Pancreas (tissue), 10 donors: ENCODE data around the gene PRDM15. TPM values are rescaled to one million over a fixed set of nuclear protein-coding genes. Genes with fewer than 3 reads are reported as not detected.

Source experiments
- ATAC-seq, 4 donors: fragments of 200-7000 bp; cut with Tn5 transposase; one replicate each; pipeline versions ENCODE4 v1.8.0 to v1.9.1; 2020; ENCODE audit warnings: mild to moderate bottlenecking in 4 of 4, moderate library complexity in 4 of 4
- DNase-seq, 6 donors: peaks; one replicate each; pipeline ENCODE4 v3.0.0-alpha.2; 2020
- FAIRE-seq: peaks from 2 replicates; lab custom pipeline; 2012; peaks lifted over from hg19 to GRCh38; lab: Jason Lieb, UNC
- H3K27ac ChIP-seq, 4 donors: fragments of 200-600 bp; sonication (generic); 1 replicate in 3 of 4; 2 replicates in 1 of 4; pipeline versions ENCODE4 v1.5.0 to v1.8.0; 2020
- H3K27me3 ChIP-seq, 4 donors: fragments of 200-600 bp; one replicate each; pipeline ENCODE4 v1.8.0; 2021
- H3K36me3 ChIP-seq, 3 donors: fragments of 200-600 bp; sonication (generic) in 1 of 3; one replicate each; pipeline versions ENCODE4 v1.5.0 to v1.8.0; 2020 to 2021
- H3K4me1 ChIP-seq, 3 donors: fragments of 200-600 bp; one replicate each; pipeline ENCODE4 v1.8.0; 2021
- H3K4me3 ChIP-seq, 4 donors: fragments of 200-600 bp; sonication (generic) in 2 of 4; one replicate each; pipeline versions ENCODE4 v1.5.0 to v1.8.0; 2020 to 2021
- H3K9me3 ChIP-seq, 4 donors: fragments of 200-600 bp; one replicate each; pipeline ENCODE4 v1.8.0; 2021
- CTCF ChIP-seq, 4 donors: fragments of 200-600 bp; sonication (generic) in 3 of 4; IDR thresholded peaks; one replicate each; pipeline versions ENCODE4 v1.5.0 to v1.8.0; 2021; ENCODE audit warnings: antibody characterized with exemption in 4 of 4
- WGBS, 2 donors: extraction: QIAGEN DNeasy Blood & Tissue Kit; methylation state at CpG; one replicate each; pipeline ENCODE4 v1.1.7; 2013; 5-methylcytosine and 5-hydroxymethylcytosine counted together
- intact Hi-C, 3 donors: fragments of 100-400 bp; cut with DNase I; formaldehyde crosslinking; loops; one replicate each; pipeline versions ENCODE4 v1.11.1 to v1.14.2; 2022
- polyA plus RNA-seq, 2 donors: library from polyadenylated mRNA; stranded (reverse); fragments of 200-250 nt; gene quantifications; one replicate each; pipeline ENCODE4 v1.2.3, GENCODE V29; 2013
- total RNA-seq, 6 donors: library from RNA; stranded (reverse); fragmentation: NEBNext Ultra II Directional in 4 of 6; extraction: Animal tissue kit (Norgen Biotek cat#: 25700) in 4 of 6; gene quantifications; one replicate each; pipeline versions ENCODE4 v1.2.1 to v1.2.4, GENCODE V29; 2021 to 2023
- donor health status: healthy with polysubstance abuse.
- donor health status: DM: no; HTN: no; CAD: no; lungs with moderate emphysema.
- donor health status: DM: no; HTN: no; CAD: no.
- donor health status: control.
- donor health status: control.
- donor health status: Bipolar disorder and iron deficiency.
- donor health status: DM: yes; HTN: yes; CAD: no.
- donor health status: DM: no; HTN: no; CAD: no.
- donor health status: DM: no; HTN: no; CAD: no.
- donor health status: DM: yes; HTN: yes; CAD: no.

Gene PRDM15
- total and polyA plus RNA-seq, 8 donors: 1.6 to 3.9 (median 3.4) TPM

- FAIRE-seq (no peak), DNase-seq (no peak), ATAC-seq (no peak)
- Histone ChIP-seq H3K4me3 (no peak overlapping the region), H3K27me3 (no peaks in the 10 kb centered on the region), H3K27ac (no peak overlapping the region), H3K9me3 (no peaks in the 10 kb centered on the region), H3K36me3 (no peaks in the 10 kb centered on the region), H3K4me1 (peaks cover 2 to 26% (median 8%) of the 10 kb centered on the region in 3 donors)
- intact Hi-C loops: loop anchor here in 1 of 3 donors (5.0 kb wide), 1 partner anchor 100 kb away; no protein-coding TSS in a partner anchor
- 77 to 82% methylated on average over 16 of the region's 16 CpGs for WGBS, 2 donors
- no peak for TF ChIP-seq CTCF (IDR thresholded peaks at IDR 0.05)
These were observed 106.6 kb downstream of the PRDM15 start for GRCh38 chr21:41772351-41773080.

GRCh38 chr21:41771625-41771945 is 107.6 kb downstream of the PRDM15 start:
- no peak overlapping the region for H3K27ac ChIP-seq
- 90 to 94% methylated on average over 7 of the region's 7 CpGs for WGBS, 2 donors
- no peaks in the 10 kb centered on the region for H3K9me3 ChIP-seq
- H3K4me3 ChIP-seq: no peak overlapping the region
- peaks cover 5 to 22% (median 8%) of the 10 kb centered on the region in 3 donors for H3K4me1 ChIP-seq
- H3K36me3 ChIP-seq: no peaks in the 10 kb centered on the region
- TF ChIP-seq CTCF (IDR thresholded peaks at IDR 0.05): no peak
- no peak for DNase-seq
- intact Hi-C loops: loop anchor here in 1 of 3 donors (5.0 kb wide), 1 partner anchor 99 kb away; no protein-coding TSS in a partner anchor
- no peaks in the 10 kb centered on the region for H3K27me3 ChIP-seq
- no peak for FAIRE-seq
- ATAC-seq: no peak

GRCh38 chr21:41770901-41771624 is 108.1 kb downstream of the PRDM15 start:
- Histone ChIP-seq H3K27ac (no peak overlapping the region), H3K4me1 (peaks cover 5 to 19% (median 5%) of the 10 kb centered on the region in 3 donors), H3K36me3 (no peaks in the 10 kb centered on the region), H3K9me3 (no peaks in the 10 kb centered on the region), H3K27me3 (no peaks in the 10 kb centered on the region), H3K4me3 (no peak overlapping the region)
- intact Hi-C loops: loop anchor here in 1 of 3 donors (5.0 kb wide), 1 partner anchor 99 kb away; no protein-coding TSS in a partner anchor
- no peak for TF ChIP-seq CTCF (IDR thresholded peaks at IDR 0.05)
- DNase-seq (no peak), FAIRE-seq (no peak), ATAC-seq (no peak)
- 87 to 89% methylated on average over 14 of the region's 14 CpGs for WGBS, 2 donors

- TF ChIP-seq CTCF (IDR thresholded peaks at IDR 0.05): no peak
These were observed 109.2 kb downstream of the PRDM15 start for GRCh38 chr21:41769933-41770332.

More at GRCh38 chr21:41769933-41770332, 109.2 kb downstream of the PRDM15 start:
- no peak for DNase-seq
- H3K4me3 ChIP-seq: peak overlapping the region in 1 of 4 donors; percentile 79
- H3K27ac ChIP-seq: peak overlapping the region in 2 of 4 donors; percentile 93 to 96
- no peak for FAIRE-seq
- H3K36me3 ChIP-seq: no peaks in the 10 kb centered on the region
- WGBS, 2 donors: 91 to 93% methylated on average over 5 of the region's 5 CpGs
- peaks cover 5 to 17% (median 5%) of the 10 kb centered on the region in 3 donors for H3K4me1 ChIP-seq
- ATAC-seq: no peak
- no peaks in the 10 kb centered on the region for H3K9me3 ChIP-seq
- intact Hi-C loops: loop anchor here in 1 of 3 donors (5.0 kb wide), 1 partner anchor 98 kb away; no protein-coding TSS in a partner anchor
- H3K27me3 ChIP-seq: no peaks in the 10 kb centered on the region
